GM12874 (cell line): ENCODE measurements around the gene ERICH3.
A peak's percentile ranks its signal among the peaks of the same experiment; 100 is the strongest.

ENCODE experiments used
- CTCF ChIP-seq: IDR thresholded peaks from 2 replicates; pipeline ENCODE4 v1.5.1; 2011; ENCODE audit warnings: low read depth, mild to moderate bottlenecking, control low read depth, low read length, moderate library complexity; ENCODE audit not compliant: insufficient read depth

ERICH3 gene

GRCh38 chr1:74689621-74690363 lies 16.2 kb upstream of the ERICH3 start:
- peak; percentile 60; the same call in 1 of the 2 replicates for TF ChIP-seq CTCF

GRCh38 chr1:74686928-74687327 lies 13.3 kb upstream of the ERICH3 start:
- no peak for TF ChIP-seq CTCF

GRCh38 chr1:74684301-74684700 lies 10.7 kb upstream of the ERICH3 start:
- no peak for TF ChIP-seq CTCF

- no peak for TF ChIP-seq CTCF
Measured at GRCh38 chr1:74683656-74684055, 10.1 kb upstream of the ERICH3 start.

- TF ChIP-seq CTCF = no peak
Measured at GRCh38 chr1:74681851-74682250, 8.3 kb upstream of the ERICH3 start.

GRCh38 chr1:74681449-74681848 lies 7.9 kb upstream of the ERICH3 start:
- TF ChIP-seq CTCF = no peak

GRCh38 chr1:74681001-74681400 lies 7.4 kb upstream of the ERICH3 start:
- no peak for TF ChIP-seq CTCF
